ENCODE results near the gene SMIM45.

SMIM45 gene

DNA sequence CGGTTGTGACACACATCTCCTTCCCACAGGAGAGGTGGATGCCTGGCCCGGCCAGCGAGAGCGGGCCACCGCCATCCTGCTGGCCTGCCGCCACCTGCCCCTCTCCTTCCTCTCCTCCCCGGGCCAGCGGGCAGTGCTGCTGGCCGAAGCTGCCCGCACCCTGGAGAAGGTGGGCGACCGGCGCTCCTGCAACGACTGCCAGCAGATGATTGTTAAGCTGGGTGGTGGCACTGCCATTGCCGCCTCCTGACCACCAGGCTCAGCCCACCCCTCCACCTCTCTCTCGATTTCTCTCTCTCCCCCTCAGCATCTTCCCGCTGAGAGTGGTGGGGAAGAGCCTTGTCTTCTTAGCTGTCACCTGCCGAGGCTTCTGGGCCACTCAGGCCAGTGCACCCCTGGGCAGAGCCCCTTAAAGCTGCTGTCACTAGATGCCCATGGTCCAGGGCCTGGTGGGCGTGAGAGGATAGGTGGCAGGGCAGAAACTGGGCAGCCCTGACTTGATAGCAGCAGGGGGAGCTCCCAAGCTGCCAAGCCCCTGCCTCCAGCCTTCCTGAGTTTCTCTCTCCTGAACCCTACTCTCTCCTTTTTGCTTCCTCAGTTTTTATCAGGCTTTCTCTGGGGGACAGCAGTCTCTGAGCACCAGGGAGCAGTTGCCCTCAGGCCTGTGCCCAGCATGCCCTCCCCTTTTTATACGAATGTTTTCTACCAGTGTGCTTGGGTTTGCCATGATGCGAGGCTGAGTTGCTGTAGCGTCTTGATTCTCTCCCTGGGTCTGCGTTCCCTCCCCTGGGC, 46.3 kb upstream of the SMIM45 start:
- no peaks in the 10 kb centered on the region for H3K9me2 ChIP-seq (ENCODE audit: insufficient read depth)
- no peaks in the 10 kb centered on the region; the same call in 1 of the 2 replicates for H3K36me3 ChIP-seq (ENCODE audit: low read depth)
- no peaks in the 10 kb centered on the region for H3K27me3 ChIP-seq (ENCODE audit: insufficient read depth, low read depth)
- no peak overlapping the region for H3K27ac ChIP-seq
- no peak for DNase-seq
- H3K79me2 ChIP-seq (ENCODE audit: low read depth), result no peaks in the 10 kb centered on the region
- H3K4me3 ChIP-seq, result no peak overlapping the region
- no peaks in the 10 kb centered on the region for H3K9me3 ChIP-seq (ENCODE audit: insufficient read depth, low read depth)
- intact Hi-C loops (cut with micrococcal nuclease; ENCODE audit: unreplicated experiment), result no loop called here
- ChIA-PET CTCF (no interaction called here), POLR2A (ENCODE audit: unreplicated experiment) (no interaction called here)
- H3K4me2 ChIP-seq, result no peak overlapping the region
- no peak for TF ChIP-seq EZH2 (IDR thresholded peaks at IDR 0.05; ENCODE audit: low read depth)
- TF ChIP-seq, protein P1, sequence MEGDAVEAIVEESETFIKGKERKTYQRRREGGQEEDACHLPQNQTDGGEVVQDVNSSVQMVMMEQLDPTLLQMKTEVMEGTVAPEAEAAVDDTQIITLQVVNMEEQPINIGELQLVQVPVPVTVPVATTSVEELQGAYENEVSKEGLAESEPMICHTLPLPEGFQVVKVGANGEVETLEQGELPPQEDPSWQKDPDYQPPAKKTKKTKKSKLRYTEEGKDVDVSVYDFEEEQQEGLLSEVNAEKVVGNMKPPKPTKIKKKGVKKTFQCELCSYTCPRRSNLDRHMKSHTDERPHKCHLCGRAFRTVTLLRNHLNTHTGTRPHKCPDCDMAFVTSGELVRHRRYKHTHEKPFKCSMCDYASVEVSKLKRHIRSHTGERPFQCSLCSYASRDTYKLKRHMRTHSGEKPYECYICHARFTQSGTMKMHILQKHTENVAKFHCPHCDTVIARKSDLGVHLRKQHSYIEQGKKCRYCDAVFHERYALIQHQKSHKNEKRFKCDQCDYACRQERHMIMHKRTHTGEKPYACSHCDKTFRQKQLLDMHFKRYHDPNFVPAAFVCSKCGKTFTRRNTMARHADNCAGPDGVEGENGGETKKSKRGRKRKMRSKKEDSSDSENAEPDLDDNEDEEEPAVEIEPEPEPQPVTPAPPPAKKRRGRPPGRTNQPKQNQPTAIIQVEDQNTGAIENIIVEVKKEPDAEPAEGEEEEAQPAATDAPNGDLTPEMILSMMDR (conservative IDR thresholded peaks at IDR 0.05), result no peak
- BruUV-seq (replicated peaks), result no TSS peak
- H3F3A ChIP-seq (ENCODE audit: insufficient read depth, low read depth), result peaks cover 26% of the 10 kb centered on the region; the same call in 1 of the 2 replicates
- H2AFZ ChIP-seq, result no peak overlapping the region
- 0 out of 2 replicates have a peak, but pooled peaks cover 7% of the 10 kb centered on the region for H3K4me1 ChIP-seq (replicated peaks; ENCODE audit: insufficient read depth)
- peaks cover 22% of the 10 kb centered on the region for H4K20me1 ChIP-seq (ENCODE audit: insufficient read depth)

DNA sequence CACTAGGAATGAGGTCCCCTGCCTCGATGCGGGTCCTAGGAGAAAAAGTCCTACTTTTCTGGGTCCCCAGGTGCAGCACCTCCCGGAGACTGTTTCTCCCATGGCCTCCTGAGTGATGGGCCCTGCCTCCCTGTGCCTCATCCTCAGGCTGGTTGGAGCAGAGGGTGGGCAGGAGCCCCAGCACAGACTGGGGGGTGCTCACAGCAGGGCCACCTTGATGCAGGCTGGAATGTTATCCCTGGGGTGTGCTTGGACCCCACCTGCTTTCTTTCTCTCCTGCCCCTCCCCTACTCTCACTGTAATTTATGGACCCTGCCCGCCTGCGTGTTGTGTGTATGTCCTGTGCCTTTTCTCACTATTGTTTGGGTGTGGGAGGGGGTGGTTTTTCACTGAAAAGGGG, 45.1 kb upstream of the SMIM45 start:
- CTCF ChIA-PET, result no interaction called here
- no peak overlapping the region for H3K4me2 ChIP-seq
- TSS peak; percentile 13 for BruUV-seq (replicated peaks)

DNA sequence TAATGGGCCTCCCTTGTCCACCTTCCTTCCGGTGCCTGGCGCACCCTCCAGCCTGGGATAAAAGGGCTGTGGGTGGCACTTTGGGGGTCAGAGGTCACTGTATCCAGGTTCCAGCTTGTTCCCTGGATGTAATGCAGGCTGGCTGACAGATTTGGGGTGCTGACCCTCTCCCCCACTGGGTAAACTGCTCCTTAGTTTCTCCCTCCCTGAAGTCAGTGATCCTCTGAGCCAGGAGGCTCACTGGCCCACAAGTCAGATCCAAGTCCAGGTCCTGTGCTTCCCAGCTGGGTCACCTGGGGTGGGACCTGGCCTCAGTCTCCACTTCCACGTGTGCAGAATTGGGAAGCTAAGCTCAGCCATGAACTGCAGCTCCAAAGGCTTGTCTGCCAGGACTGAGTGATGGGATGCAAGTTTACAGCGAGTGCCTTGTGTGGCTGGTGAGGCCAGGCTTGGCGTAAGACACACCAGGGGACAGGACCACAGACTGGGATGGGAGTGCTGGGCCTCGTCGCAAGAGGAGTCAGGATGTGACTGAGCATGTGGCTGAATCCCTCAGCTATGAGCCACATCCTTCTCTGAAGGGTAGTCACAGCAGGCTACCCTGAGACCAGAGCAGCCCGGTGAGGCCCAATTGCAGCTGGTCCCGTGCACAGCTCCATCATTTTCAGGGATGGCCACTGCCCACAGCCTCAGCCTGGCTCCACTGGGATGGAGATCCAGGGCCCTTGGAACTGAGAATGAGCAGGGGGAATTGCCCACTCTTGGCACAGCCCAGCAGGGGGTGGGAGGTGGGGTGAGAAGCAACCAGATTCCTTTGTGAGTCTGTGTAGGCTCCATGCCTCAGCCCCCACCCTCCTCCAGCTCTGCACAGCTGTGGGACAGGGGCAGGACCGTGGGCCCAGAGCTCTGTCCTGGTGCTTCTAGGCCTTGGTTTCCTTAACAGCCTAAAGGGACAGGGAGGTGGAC, 44.2 kb upstream of the SMIM45 start:
- no peaks in the 10 kb centered on the region for H3K79me2 ChIP-seq (ENCODE audit: low read depth)
- BruUV-seq (replicated peaks), result no TSS peak
- H3K4me1 ChIP-seq (replicated peaks; ENCODE audit: insufficient read depth), result 0 out of 2 replicates have a peak, but pooled peaks cover 7% of the 10 kb centered on the region
- POLR2A ChIA-PET (ENCODE audit: unreplicated experiment), result interaction anchor here (0.7 kb wide), 2 partner anchors 182 to 1916 kb away, joined by 4 read pairs; no protein-coding TSS in a partner anchor
- H3K9me2 ChIP-seq (ENCODE audit: insufficient read depth), result no peaks in the 10 kb centered on the region
- peak overlapping the region; percentile 11; the same call in 1 of the 2 replicates for H3K27ac ChIP-seq
- DNase-seq, result no peak
- TF ChIP-seq, protein P1 (conservative IDR thresholded peaks at IDR 0.05), result no peak
- TF ChIP-seq EZH2 (IDR thresholded peaks at IDR 0.05; ENCODE audit: low read depth), result no peak
- no peaks in the 10 kb centered on the region for H3K9me3 ChIP-seq (ENCODE audit: insufficient read depth, low read depth)
- no peak overlapping the region for H3K4me3 ChIP-seq
- peaks cover 19% of the 10 kb centered on the region; the same call in 1 of the 2 replicates for H3F3A ChIP-seq (ENCODE audit: insufficient read depth, low read depth)
- intact Hi-C loops (cut with micrococcal nuclease; ENCODE audit: unreplicated experiment), result no loop called here
- no peaks in the 10 kb centered on the region for H3K36me3 ChIP-seq (ENCODE audit: low read depth)
- peaks cover 22% of the 10 kb centered on the region for H4K20me1 ChIP-seq (ENCODE audit: insufficient read depth)
- no peaks in the 10 kb centered on the region for H3K27me3 ChIP-seq (ENCODE audit: insufficient read depth, low read depth)
- H3K4me2 ChIP-seq, result no peak overlapping the region
- CTCF ChIA-PET, result no interaction called here
- no peak overlapping the region for H2AFZ ChIP-seq

More for the DNA sequence above, 45.1 kb upstream of the SMIM45 start:
- POLR2A ChIA-PET (ENCODE audit: unreplicated experiment), result no interaction called here
- Histone ChIP-seq H2AFZ (no peak overlapping the region), H4K20me1 (ENCODE audit: insufficient read depth) (peaks cover 22% of the 10 kb centered on the region), H3K9me2 (ENCODE audit: insufficient read depth) (no peaks in the 10 kb centered on the region), H3K27ac (no peak overlapping the region), H3K4me1 (replicated peaks; ENCODE audit: insufficient read depth) (0 out of 2 replicates have a peak, but pooled peaks cover 7% of the 10 kb centered on the region), H3K36me3 (ENCODE audit: low read depth) (no peaks in the 10 kb centered on the region; the same call in 1 of the 2 replicates), H3K9me3 (ENCODE audit: insufficient read depth, low read depth) (no peaks in the 10 kb centered on the region), H3K79me2 (ENCODE audit: low read depth) (no peaks in the 10 kb centered on the region), H3F3A (ENCODE audit: insufficient read depth, low read depth) (peaks cover 22% of the 10 kb centered on the region; the same call in 1 of the 2 replicates), H3K27me3 (ENCODE audit: insufficient read depth, low read depth) (no peaks in the 10 kb centered on the region), H3K4me3 (no peak overlapping the region)
- no peak for DNase-seq
- intact Hi-C loops (cut with micrococcal nuclease; ENCODE audit: unreplicated experiment), result no loop called here
- TF ChIP-seq EZH2 (IDR thresholded peaks at IDR 0.05; ENCODE audit: low read depth), result no peak
- TF ChIP-seq, protein P1 (conservative IDR thresholded peaks at IDR 0.05), result no peak

Data from PC-9 (cell line).